H1 (cell line): ENCODE results near the gene NEK9.

ENCODE experiments used
- CEBPB ChIP-seq: IDR thresholded peaks from 2 replicates; pipeline ENCODE4 v1.6.1; 2012; ENCODE audit warnings: low read depth, low read length
- CTCF ChIP-seq, 3 experiments: IDR thresholded peaks; 1 replicate in 2 of 3; 2 replicates in 1 of 3; pipeline versions ENCODE4 v1.5.1 to v1.6.1; 2011; ENCODE audit warnings: low read length in 3 of 3, mild to moderate bottlenecking in 3 of 3, inconsistent platforms in 2 of 3, low read depth in 1 of 3, moderate library complexity in 1 of 3; ENCODE audit not compliant: insufficient read depth in 1 of 3; ENCODE audit errors: control extremely low read depth in 1 of 3
- EP300 ChIP-seq, 2 experiments: IDR thresholded peaks; 1 replicate in 1 of 2; 2 replicates in 1 of 2; pipeline ENCODE4 v1.6.1; 2011 to 2012; ENCODE audit warnings: low read depth in 2 of 2, low read length in 2 of 2, mild to moderate bottlenecking in 2 of 2, borderline replicate concordance in 1 of 2, inconsistent platforms in 1 of 2, moderate library complexity in 1 of 2
- GTF2F1 ChIP-seq: IDR thresholded peaks from 2 replicates; pipeline ENCODE4 v1.6.1; 2012; ENCODE audit warnings: low read depth, low read length, improper control_type of control experiment, borderline replicate concordance
- KDM5A ChIP-seq: fragments of 200-600 bp; IDR thresholded peaks from 2 replicates; pipeline ENCODE4 v1.7.1; 2012; ENCODE audit warnings: mild to moderate bottlenecking, low read length, inconsistent platforms, mixed read lengths
- POLR2A ChIP-seq, 2 experiments: IDR thresholded peaks; 1 replicate in 1 of 2; 2 replicates in 1 of 2; pipeline ENCODE4 v1.6.1; 2011; ENCODE audit warnings: low read depth in 2 of 2, low read length in 2 of 2, mild to moderate bottlenecking in 2 of 2; ENCODE audit errors: control extremely low read depth in 1 of 2
- SIX5 ChIP-seq: IDR thresholded peaks from 2 replicates; pipeline ENCODE4 v1.6.1; 2011; ENCODE audit warnings: mild to moderate bottlenecking, low read depth, low read length
- SP4 ChIP-seq: IDR thresholded peaks from 2 replicates; pipeline ENCODE4 v1.6.1; 2012; ENCODE audit warnings: low read length, inconsistent platforms

GRCh38 chr14:75064205-75064567 lies 62.7 kb downstream of the NEK9 start:
- TF ChIP-seq CTCF (IDR thresholded peaks at IDR 0.05; ENCODE audit: control extremely low read depth in 1 of 3, insufficient read depth in 1 of 3, low read depth in 1 of 3, low read length in 3 of 3): no peak
- TF ChIP-seq POLR2A (IDR thresholded peaks at IDR 0.05; ENCODE audit: control extremely low read depth in 1 of 2, low read depth in 2 of 2, low read length in 2 of 2): no peak
- no peak for TF ChIP-seq SP4
- TF ChIP-seq EP300 (IDR thresholded peaks at IDR 0.05; ENCODE audit: borderline replicate concordance in 1 of 2, low read depth in 2 of 2, low read length in 2 of 2): no peak
- no peak for TF ChIP-seq CEBPB
- TF ChIP-seq SIX5: no peak
- no peak for TF ChIP-seq GTF2F1
- no peak for TF ChIP-seq KDM5A
